ENCODE data around the gene CDHR5.
"Not testable (repeated sequence)": the region's sequence is repeated elsewhere in the genome, so short reads cannot be mapped to it uniquely, and the experiment has no call there.

The CDHR5 gene

GRCh38 chr11:624705-625635 lies at the start of gene CDHR5:
Gene CDHR5 (minus strand): TSS chr11:624955. CDS start chr11:624902, 53 bp downstream.
- DNase-seq = no peak

- DNase-seq = no peak
Measured at GRCh38 chr11:674406-674805, 49.7 kb upstream of the CDHR5 start.

- DNase-seq = no peak
Measured at GRCh38 chr11:673866-674265, 49.1 kb upstream of the CDHR5 start.

- DNase-seq = no peak
Measured at GRCh38 chr11:665704-666281, 41.0 kb upstream of the CDHR5 start.

- no peak for DNase-seq
Measured at GRCh38 chr11:665062-665703, 40.4 kb upstream of the CDHR5 start.

GRCh38 chr11:662689-663274 lies 38.0 kb upstream of the CDHR5 start:
- no peak for DNase-seq

GRCh38 chr11:660681-661444 lies 36.1 kb upstream of the CDHR5 start:
- DNase-seq = no peak

- no peak for DNase-seq
Measured at GRCh38 chr11:660281-660680, 35.5 kb upstream of the CDHR5 start.

- no peak for DNase-seq
Measured at GRCh38 chr11:659532-660085, 34.9 kb upstream of the CDHR5 start.

- no peak for DNase-seq
Measured at GRCh38 chr11:657691-658126, 33.0 kb upstream of the CDHR5 start.

GRCh38 chr11:656866-657265 lies 32.1 kb upstream of the CDHR5 start:
- no peak for DNase-seq

- DNase-seq = no peak
Measured at GRCh38 chr11:656426-656825, 31.7 kb upstream of the CDHR5 start.

- no peak for DNase-seq
Measured at GRCh38 chr11:655036-655726, 30.4 kb upstream of the CDHR5 start.

- not testable (repeated sequence) for DNase-seq
Measured at GRCh38 chr11:654444-654843, 29.7 kb upstream of the CDHR5 start.

- no peak for DNase-seq
Measured at GRCh38 chr11:653837-654236, 29.1 kb upstream of the CDHR5 start.

- DNase-seq = not testable (repeated sequence)
Measured at GRCh38 chr11:653136-653535, 28.4 kb upstream of the CDHR5 start.

GRCh38 chr11:650482-650881 lies 25.7 kb upstream of the CDHR5 start:
- DNase-seq = no peak

GRCh38 chr11:647672-648158 lies 23.0 kb upstream of the CDHR5 start:
- DNase-seq = not testable (repeated sequence)

- DNase-seq = no peak
Measured at GRCh38 chr11:646214-646613, 21.5 kb upstream of the CDHR5 start.

GRCh38 chr11:645536-645935 lies 20.8 kb upstream of the CDHR5 start:
- no peak for DNase-seq

Data from NK-92 treated with Interleukin-12 subunit alpha and Interleukin-12 subunit beta, amount 100 ng/mL, for 24 hours (cell line).